ENCODE data around the gene ROR2.

- TF ChIP-seq CTCF (IDR thresholded peaks at IDR 0.05) = no peak
- no peak for TF ChIP-seq POLR2A (IDR thresholded peaks at IDR 0.05)
- no peak for TF ChIP-seq EP300 (IDR thresholded peaks at IDR 0.05)
- no peak for TF ChIP-seq POLR2AphosphoS5 (IDR thresholded peaks at IDR 0.05)
Observed at GRCh38 chr9:91933556-91934352, 16.3 kb downstream of the ROR2 start.
